A549 (cell line): Measurements from ENCODE around the gene ZNF385D.

Source experiments
- CHD4 ChIP-seq: fragments of 200-600 bp; sonication (generic); IDR thresholded peaks from 2 replicates; pipeline ENCODE4 v1.6.1; 2016; ENCODE audit warnings: antibody characterized with exemption, mild to moderate bottlenecking, borderline replicate concordance
- CTCF ChIP-seq: fragments of >200 bp; sonication (Bioruptor Twin); formaldehyde crosslinking; IDR thresholded peaks from 3 replicates; pipeline ENCODE4 v1.5.1; 2016
- EHF ChIP-seq: fragments of 250-450 bp; sonication (Bioruptor Pico); IDR thresholded peaks from 2 replicates; pipeline ENCODE4 v1.5.0; 2020; ENCODE audit warnings: mild to moderate bottlenecking
- EP300 ChIP-seq, 2 experiments: fragments of >200 bp; sonication (Bioruptor Twin); formaldehyde crosslinking; IDR thresholded peaks; 2 replicates in 1 of 2; 3 replicates in 1 of 2; pipeline ENCODE4 v1.6.1; 2016 to 2017
- JUNB ChIP-seq: fragments of >200 bp; sonication (Bioruptor Twin); formaldehyde crosslinking; IDR thresholded peaks from 2 replicates; pipeline ENCODE4 v1.6.1; 2016
- MAX ChIP-seq: IDR thresholded peaks from 2 replicates; pipeline ENCODE4 v1.6.1; 2012
- PHF8 ChIP-seq: fragments of 200-600 bp; sonication (generic); IDR thresholded peaks from 2 replicates; pipeline ENCODE4 v1.6.1; 2016; ENCODE audit warnings: low read depth, mild to moderate bottlenecking, antibody characterized with exemption, moderate library complexity, borderline replicate concordance
- POLR2A ChIP-seq: IDR thresholded peaks from 2 replicates; pipeline ENCODE4 v1.6.1; 2012; ENCODE audit warnings: mild to moderate bottlenecking, low read length
- POLR2AphosphoS2 ChIP-seq: conservative IDR thresholded peaks from 2 replicates; pipeline ENCODE4 v1.6.1; 2012; ENCODE audit warnings: low read length, improper control_type of control experiment, inconsistent platforms
- RAD21 ChIP-seq, 2 experiments: fragments of >200 bp in 1 of 2; sonication (Bioruptor Twin) in 1 of 2; formaldehyde crosslinking in 1 of 2; IDR thresholded peaks in 1 of 2; conservative IDR thresholded peaks in 1 of 2; 2 replicates in 1 of 2; 3 replicates in 1 of 2; pipeline ENCODE4 v1.6.1; 2012 to 2018; ENCODE audit warnings: inconsistent platforms in 1 of 2
- REST ChIP-seq: fragments of 200-600 bp; sonication (generic); IDR thresholded peaks from 2 replicates; pipeline ENCODE4 v1.6.1; 2016; ENCODE audit warnings: antibody characterized with exemption, mild to moderate bottlenecking, moderate library complexity
- RFX5 ChIP-seq: fragments of 450-650 bp; IDR thresholded peaks from 2 replicates; pipeline ENCODE4 v1.7.1; 2014; ENCODE audit warnings: antibody characterized with exemption, mild to moderate bottlenecking, moderate library complexity
- RNF2 ChIP-seq: fragments of 200-600 bp; sonication (generic); IDR thresholded peaks from 2 replicates; pipeline ENCODE4 v1.6.1; 2016; ENCODE audit warnings: low read depth, mild to moderate bottlenecking, antibody characterized with exemption, moderate library complexity, borderline replicate concordance
- TP53 ChIP-seq: fragments of 250-450 bp; sonication (Bioruptor Pico); IDR thresholded peaks from 2 replicates; pipeline ENCODE4 v1.5.0; 2021; ENCODE audit warnings: mild to moderate bottlenecking, moderate library complexity

GRCh38 chr3:21551019-21551418, 200.0 kb downstream of the ZNF385D start:
- TF ChIP-seq CTCF = no peak
- no peak for TF ChIP-seq POLR2A
- no peak for TF ChIP-seq JUNB
- no peak for TF ChIP-seq CHD4
- TF ChIP-seq RFX5 = no peak
- no peak for TF ChIP-seq RAD21 (conservative IDR thresholded peaks at IDR 0.05 in 1 of 2, IDR thresholded peaks at IDR 0.05 in 1 of 2)
- TF ChIP-seq POLR2AphosphoS2 = no peak
- TF ChIP-seq EHF (CRISPR knock-in tag) = no peak
- no peak for TF ChIP-seq TP53
- TF ChIP-seq REST = no peak
- no peak for TF ChIP-seq PHF8
- no peak for TF ChIP-seq EP300 (IDR thresholded peaks at IDR 0.05)
- no peak for TF ChIP-seq RNF2
- no peak for TF ChIP-seq MAX
